H9 (cell line): ENCODE measurements around the gene CHCHD1. TPM values are rescaled to one million over a fixed set of nuclear protein-coding genes. Genes with fewer than 3 reads are reported as not detected.

Experiments
- DNase-seq: peaks from one replicate; pipeline ENCODE4 v3.0.0-alpha.2; 2017
- H2AFZ ChIP-seq: one replicate; pipeline ENCODE4 v1.6.1; 2013; ENCODE audit warnings: mild to moderate bottlenecking, low read length, control low read depth, moderate library complexity
- H2AK5ac ChIP-seq: 2 replicates; pipeline ENCODE4 v1.6.1; 2013; ENCODE audit warnings: low read length, control low read depth, mixed read lengths; ENCODE audit not compliant: insufficient read length
- H2BK120ac ChIP-seq: one replicate; pipeline ENCODE4 v1.6.1; 2013; ENCODE audit warnings: low read depth, mild to moderate bottlenecking, low read length, control low read depth, inconsistent platforms; ENCODE audit not compliant: poor library complexity, severe bottlenecking
- H2BK12ac ChIP-seq: 2 replicates; pipeline ENCODE4 v1.6.1; 2013; ENCODE audit warnings: low read length, control low read depth, mixed read lengths, low read depth; ENCODE audit not compliant: insufficient read length
- H2BK15ac ChIP-seq: 2 replicates; pipeline ENCODE4 v1.6.1; 2013; ENCODE audit warnings: low read depth, low read length, control low read depth
- H2BK20ac ChIP-seq: one replicate; pipeline ENCODE4 v1.6.1; 2013; ENCODE audit warnings: low read depth, mild to moderate bottlenecking, low read length, control low read depth, inconsistent platforms; ENCODE audit not compliant: poor library complexity, severe bottlenecking
- H2BK5ac ChIP-seq: 2 replicates; pipeline ENCODE4 v1.6.1; 2013; ENCODE audit warnings: low read length, control low read depth, mixed read lengths; ENCODE audit not compliant: insufficient read length
- H3K14ac ChIP-seq: 2 replicates; pipeline ENCODE4 v1.6.1; 2013; ENCODE audit warnings: low read length, control low read depth; ENCODE audit not compliant: insufficient read depth
- H3K18ac ChIP-seq: 2 replicates; pipeline ENCODE4 v1.6.1; 2013; ENCODE audit warnings: low read depth, mild to moderate bottlenecking, mixed read lengths, low read length, control low read depth; ENCODE audit not compliant: insufficient read length
- H3K23ac ChIP-seq: 2 replicates; pipeline ENCODE4 v1.6.1; 2013; ENCODE audit warnings: low read length, control low read depth, mixed read lengths, low read depth; ENCODE audit not compliant: insufficient read length
- H3K23me2 ChIP-seq: 2 replicates; pipeline ENCODE4 v1.6.1; 2013; ENCODE audit warnings: low read depth, mild to moderate bottlenecking, mixed read lengths, low read length, control low read depth; ENCODE audit not compliant: insufficient read length, poor library complexity, severe bottlenecking
- H3K27ac ChIP-seq: 2 replicates; pipeline ENCODE4 v1.5.1; 2013; ENCODE audit warnings: low read length, control low read depth, mixed read lengths, low read depth; ENCODE audit not compliant: insufficient read length
- H3K27me3 ChIP-seq: 2 replicates; pipeline ENCODE4 v1.6.1; 2013; ENCODE audit warnings: low read length, control low read depth, inconsistent platforms; ENCODE audit not compliant: insufficient read depth
- H3K4ac ChIP-seq: 2 replicates; pipeline ENCODE4 v1.6.1; 2013; ENCODE audit warnings: low read depth, mild to moderate bottlenecking, control low read depth, inconsistent platforms, low read length, moderate library complexity
- H3K4me1 ChIP-seq: 2 replicates; pipeline ENCODE4 v1.6.1; 2013; ENCODE audit warnings: low read length, control low read depth, inconsistent platforms; ENCODE audit not compliant: insufficient read depth
- H3K4me2 ChIP-seq: 2 replicates; pipeline ENCODE4 v1.6.1; 2013; ENCODE audit warnings: low read length, control low read depth, mixed read lengths; ENCODE audit not compliant: insufficient read length, insufficient read depth
- H3K56ac ChIP-seq: 2 replicates; pipeline ENCODE4 v1.6.1; 2013; ENCODE audit warnings: low read depth, mild to moderate bottlenecking, mixed read lengths, low read length, control low read depth; ENCODE audit not compliant: insufficient read length
- H3K79me1 ChIP-seq: 2 replicates; pipeline ENCODE4 v1.6.1; 2013; ENCODE audit warnings: low read depth, mild to moderate bottlenecking, moderate library complexity, low read length, control low read depth, inconsistent platforms; ENCODE audit not compliant: insufficient read depth, poor library complexity, severe bottlenecking
- H3K79me2 ChIP-seq: 2 replicates; pipeline ENCODE4 v1.6.1; 2013; ENCODE audit warnings: low read length, control low read depth, inconsistent platforms; ENCODE audit not compliant: insufficient read depth
- H3K9ac ChIP-seq: 2 replicates; pipeline ENCODE4 v1.6.1; 2013; ENCODE audit warnings: low read length, control low read depth, mixed read lengths; ENCODE audit not compliant: insufficient read length; ENCODE audit errors: extremely low read depth
- H3K9me3 ChIP-seq: one replicate; pipeline ENCODE4 v1.6.1; 2013; ENCODE audit warnings: low read depth, low read length, inconsistent platforms; ENCODE audit not compliant: control insufficient read depth
- H3T11ph ChIP-seq: one replicate; pipeline ENCODE4 v1.6.1; 2013; ENCODE audit warnings: mild to moderate bottlenecking, low read length, control low read depth, inconsistent platforms
- H4K20me1 ChIP-seq: one replicate; pipeline ENCODE4 v1.6.1; 2013; ENCODE audit not compliant: control insufficient read depth, insufficient read length, insufficient read depth
- H4K5ac ChIP-seq: 2 replicates; pipeline ENCODE4 v1.6.1; 2013; ENCODE audit warnings: low read depth, mild to moderate bottlenecking, mixed read lengths, low read length, control low read depth; ENCODE audit not compliant: insufficient read length
- H4K8ac ChIP-seq: replicated peaks from 2 replicates; pipeline ENCODE4 v1.6.1; 2013; ENCODE audit warnings: low read length, control low read depth, mixed read lengths, low read depth; ENCODE audit not compliant: insufficient read length
- H4K91ac ChIP-seq: 2 replicates; pipeline ENCODE4 v1.6.1; 2013; ENCODE audit warnings: low read depth, mild to moderate bottlenecking, moderate library complexity, mixed read lengths, low read length, control low read depth; ENCODE audit not compliant: insufficient read length
- H3K27ac Mint-ChIP-seq, 3 experiments: 2 replicates in 2 of 3; 3 replicates in 1 of 3; pipeline ENCODE4 v1.8.0; 2020 to 2021; ENCODE audit warnings: mixed read lengths in 3 of 3, mild to moderate bottlenecking in 1 of 3, moderate library complexity in 1 of 3
- H3K27me3 Mint-ChIP-seq: 2 replicates; pipeline ENCODE4 v1.8.0; 2021; ENCODE audit warnings: low read depth, mild to moderate bottlenecking, moderate library complexity, mixed read lengths
- H3K36me3 Mint-ChIP-seq, 3 experiments: 2 replicates in 2 of 3; 3 replicates in 1 of 3; pipeline ENCODE4 v1.8.0; 2020 to 2021; ENCODE audit warnings: low read depth in 3 of 3, mixed read lengths in 3 of 3; ENCODE audit not compliant: insufficient read depth in 1 of 3
- H3K4me1 Mint-ChIP-seq, 2 experiments: 2 replicates each; pipeline ENCODE4 v1.8.0; 2020; ENCODE audit warnings: mixed read lengths in 2 of 2
- H3K4me3 Mint-ChIP-seq, 2 experiments: 2 replicates in 1 of 2; 3 replicates in 1 of 2; pipeline ENCODE4 v1.8.0; 2020 to 2021; ENCODE audit warnings: mild to moderate bottlenecking in 2 of 2, mixed read lengths in 2 of 2, moderate library complexity in 1 of 2
- H3K9me3 Mint-ChIP-seq, 2 experiments: 2 replicates in 1 of 2; 3 replicates in 1 of 2; pipeline ENCODE4 v1.8.0; 2020; ENCODE audit warnings: mild to moderate bottlenecking in 2 of 2, mixed read lengths in 2 of 2, moderate library complexity in 1 of 2
- CTCF ChIP-seq: fragments of 200-600 bp; sonication (generic); conservative IDR thresholded peaks from 3 replicates; pipeline ENCODE4 v1.8.0; 2021; ENCODE audit warnings: antibody characterized with exemption, mild to moderate bottlenecking
- WGBS: extraction: QIAGEN DNeasy Blood & Tissue Kit; methylation state at CpG from one replicate; pipeline ENCODE4 v1.1.7; 2013; ENCODE audit warnings: missing lambda C conversion rate, low lambda C conversion rate, mixed read lengths; ENCODE audit not compliant: insufficient read length; ENCODE audit errors: extremely low coverage; 5-methylcytosine and 5-hydroxymethylcytosine counted together
- total RNA-seq: library from RNA; stranded (reverse); gene quantifications from 2 replicates; pipeline ENCODE4 v1.2.1, GENCODE V29; 2021

The CHCHD1 gene
- total RNA-seq, 1 experiment from 2014 or later = 45.9 TPM

GRCh38 chr10:73761781-73762180 lies 20.1 kb upstream of the CHCHD1 start:
- no peak overlapping the region for H4K91ac ChIP-seq
- no CpG with 5 or more reads among the region's 1 CpG for WGBS
- no peaks in the 10 kb centered on the region for H4K20me1 ChIP-seq
- no peak overlapping the region for H3K4me2 ChIP-seq
- H2BK120ac ChIP-seq = no peak overlapping the region
- H3K79me2 ChIP-seq = no peaks in the 10 kb centered on the region
- H3K18ac ChIP-seq = no peak overlapping the region
- Mint-ChIP-seq H3K27ac (peak overlapping the region in 1 of 3 experiments; percentile 73; a peak in 1 of 7 replicates), H3K9me3 (no peaks in the 10 kb centered on the region), H3K4me3 (no peak overlapping the region), H3K4me1 (peaks cover 0 to 3% of the 10 kb centered on the region in 2 experiments; a peak in 1 of 4 replicates), H3K36me3 (peaks cover 24 to 71% (median 59%) of the 10 kb centered on the region in 3 experiments), H3K27me3 (no peaks in the 10 kb centered on the region)
- no peaks in the 10 kb centered on the region for H3K79me1 ChIP-seq
- no peak overlapping the region for H2BK15ac ChIP-seq
- H2AK5ac ChIP-seq = no peak overlapping the region
- no peak for DNase-seq
- no peak for TF ChIP-seq CTCF
- H2BK12ac ChIP-seq = no peak overlapping the region
- H2BK5ac ChIP-seq = no peak overlapping the region
- no peaks in the 10 kb centered on the region for H3K9me3 ChIP-seq
- no peak overlapping the region for H3K27ac ChIP-seq
- no peak overlapping the region for H3T11ph ChIP-seq
- no peak overlapping the region for H3K23ac ChIP-seq
- H2AFZ ChIP-seq = no peak overlapping the region
- H4K8ac ChIP-seq = no peak overlapping the region
- no peak overlapping the region for H3K56ac ChIP-seq
- H3K23me2 ChIP-seq = no peaks in the 10 kb centered on the region
- no peaks in the 10 kb centered on the region for H3K4me1 ChIP-seq
- no peaks in the 10 kb centered on the region for H3K27me3 ChIP-seq
- H3K4ac ChIP-seq = no peak overlapping the region
- no peak overlapping the region for H3K9ac ChIP-seq
- no peak overlapping the region for H3K14ac ChIP-seq
- no peak overlapping the region for H4K5ac ChIP-seq
- H2BK20ac ChIP-seq = no peak overlapping the region
